ENCODE data around the gene PKN3.

The PKN3 gene

GRCh38 chr9:128683340-128684064 lies 18.8 kb upstream of the PKN3 start:
- Histone ChIP-seq H3K36me3 (ENCODE audit: control insufficient read depth, insufficient read depth, low read length) (peaks cover 5% of the 10 kb centered on the region; the same call in 1 of the 2 replicates), H3K4me3 (ENCODE audit: low read depth, low read length) (peak overlapping the region; percentile 76), H3K9me3 (ENCODE audit: control insufficient read depth, insufficient read depth, low read depth, low read length) (peaks cover 2% of the 10 kb centered on the region; the same call in 1 of the 2 replicates), H3K9ac (ENCODE audit: low read length) (peak overlapping the region; percentile 97), H3K27me3 (ENCODE audit: control insufficient read depth, insufficient read depth, low read length) (no peaks in the 10 kb centered on the region), H3K4me1 (ENCODE audit: control insufficient read depth, insufficient read depth, low read length) (peaks cover 23% of the 10 kb centered on the region), H3K27ac (ENCODE audit: low read depth, low read length) (peak overlapping the region; percentile 97)

DNA sequence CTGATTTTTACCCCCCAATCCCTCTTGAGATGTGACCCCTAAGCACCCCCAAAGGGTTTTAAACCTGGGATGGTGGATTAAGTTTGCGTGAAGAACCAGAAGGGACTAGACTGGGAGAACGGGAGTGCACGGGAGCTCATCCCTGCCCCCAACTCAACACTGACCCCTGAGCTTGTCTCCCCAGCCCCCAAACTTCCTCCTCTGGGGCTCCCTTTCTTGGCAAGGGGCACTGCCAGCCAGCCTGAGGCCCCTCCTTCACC lies 18.3 kb upstream of the PKN3 start:
- peak overlapping the region; percentile 97 for H3K9ac ChIP-seq (ENCODE audit: low read length)
- peak overlapping the region; percentile 97 for H3K27ac ChIP-seq (ENCODE audit: low read depth, low read length)
- peak overlapping the region; percentile 76 for H3K4me3 ChIP-seq (ENCODE audit: low read depth, low read length)
- H3K27me3 ChIP-seq (ENCODE audit: control insufficient read depth, insufficient read depth, low read length), result no peaks in the 10 kb centered on the region
- H3K36me3 ChIP-seq (ENCODE audit: control insufficient read depth, insufficient read depth, low read length), result peaks cover 5% of the 10 kb centered on the region; the same call in 1 of the 2 replicates
- H3K9me3 ChIP-seq (ENCODE audit: control insufficient read depth, insufficient read depth, low read depth, low read length), result peaks cover 2% of the 10 kb centered on the region; the same call in 1 of the 2 replicates
- peaks cover 23% of the 10 kb centered on the region for H3K4me1 ChIP-seq (ENCODE audit: control insufficient read depth, insufficient read depth, low read length)

GRCh38 chr9:128684325-128685199 lies 17.7 kb upstream of the PKN3 start:
- H3K9ac ChIP-seq (ENCODE audit: low read length), result peak overlapping the region; percentile 97
- H3K9me3 ChIP-seq (ENCODE audit: control insufficient read depth, insufficient read depth, low read depth, low read length), result peaks cover 2% of the 10 kb centered on the region; the same call in 1 of the 2 replicates
- peak overlapping the region; percentile 76 for H3K4me3 ChIP-seq (ENCODE audit: low read depth, low read length)
- H3K27me3 ChIP-seq (ENCODE audit: control insufficient read depth, insufficient read depth, low read length), result no peaks in the 10 kb centered on the region
- peaks cover 23% of the 10 kb centered on the region for H3K4me1 ChIP-seq (ENCODE audit: control insufficient read depth, insufficient read depth, low read length)
- H3K36me3 ChIP-seq (ENCODE audit: control insufficient read depth, insufficient read depth, low read length), result peaks cover 5% of the 10 kb centered on the region; the same call in 1 of the 2 replicates
- H3K27ac ChIP-seq (ENCODE audit: low read depth, low read length), result peak overlapping the region; percentile 97

GRCh38 chr9:128685636-128686489 lies 16.4 kb upstream of the PKN3 start:
- peaks cover 23% of the 10 kb centered on the region for H3K4me1 ChIP-seq (ENCODE audit: control insufficient read depth, insufficient read depth, low read length)
- peaks cover 13% of the 10 kb centered on the region for H3K36me3 ChIP-seq (ENCODE audit: control insufficient read depth, insufficient read depth, low read length)
- no peaks in the 10 kb centered on the region for H3K27me3 ChIP-seq (ENCODE audit: control insufficient read depth, insufficient read depth, low read length)
- H3K9me3 ChIP-seq (ENCODE audit: control insufficient read depth, insufficient read depth, low read depth, low read length), result peaks cover 2% of the 10 kb centered on the region; the same call in 1 of the 2 replicates
- peak overlapping the region; percentile 76 for H3K4me3 ChIP-seq (ENCODE audit: low read depth, low read length)
- no peak overlapping the region for H3K27ac ChIP-seq (ENCODE audit: low read depth, low read length)
- peak overlapping the region; percentile 27 for H3K9ac ChIP-seq (ENCODE audit: low read length)

GRCh38 chr9:128687453-128687852 lies 14.8 kb upstream of the PKN3 start:
- Histone ChIP-seq H3K27ac (ENCODE audit: low read depth, low read length) (no peak overlapping the region), H3K36me3 (ENCODE audit: control insufficient read depth, insufficient read depth, low read length) (peaks cover 29% of the 10 kb centered on the region), H3K4me3 (ENCODE audit: low read depth, low read length) (peak overlapping the region; percentile 63), H3K9me3 (ENCODE audit: control insufficient read depth, insufficient read depth, low read depth, low read length) (no peaks in the 10 kb centered on the region; the same call in 1 of the 2 replicates), H3K27me3 (ENCODE audit: control insufficient read depth, insufficient read depth, low read length) (no peaks in the 10 kb centered on the region), H3K4me1 (ENCODE audit: control insufficient read depth, insufficient read depth, low read length) (peaks cover 23% of the 10 kb centered on the region), H3K9ac (ENCODE audit: low read length) (no peak overlapping the region)

- Histone ChIP-seq H3K27me3 (ENCODE audit: control insufficient read depth, insufficient read depth, low read length) (no peaks in the 10 kb centered on the region), H3K9me3 (ENCODE audit: control insufficient read depth, insufficient read depth, low read depth, low read length) (no peaks in the 10 kb centered on the region), H3K27ac (ENCODE audit: low read depth, low read length) (peak within 1 kb of the TSS; percentile 94), H3K4me3 (ENCODE audit: low read depth, low read length) (peak within 1 kb of the TSS; percentile 96), H3K4me1 (ENCODE audit: control insufficient read depth, insufficient read depth, low read length) (peaks cover 23% of the 10 kb centered on the region), H3K36me3 (ENCODE audit: control insufficient read depth, insufficient read depth, low read length) (peaks cover 41% of the 10 kb centered on the region), H3K9ac (ENCODE audit: low read length) (peak within 1 kb of the TSS; percentile 95)
Measured at GRCh38 chr9:128688501-128689292, 13.6 kb upstream of the PKN3 start, which contains the start of gene SET. Gene SET (plus strand): TSS chr9:128689222. CDS start chr9:128689583, 361 bp downstream.

DNA sequence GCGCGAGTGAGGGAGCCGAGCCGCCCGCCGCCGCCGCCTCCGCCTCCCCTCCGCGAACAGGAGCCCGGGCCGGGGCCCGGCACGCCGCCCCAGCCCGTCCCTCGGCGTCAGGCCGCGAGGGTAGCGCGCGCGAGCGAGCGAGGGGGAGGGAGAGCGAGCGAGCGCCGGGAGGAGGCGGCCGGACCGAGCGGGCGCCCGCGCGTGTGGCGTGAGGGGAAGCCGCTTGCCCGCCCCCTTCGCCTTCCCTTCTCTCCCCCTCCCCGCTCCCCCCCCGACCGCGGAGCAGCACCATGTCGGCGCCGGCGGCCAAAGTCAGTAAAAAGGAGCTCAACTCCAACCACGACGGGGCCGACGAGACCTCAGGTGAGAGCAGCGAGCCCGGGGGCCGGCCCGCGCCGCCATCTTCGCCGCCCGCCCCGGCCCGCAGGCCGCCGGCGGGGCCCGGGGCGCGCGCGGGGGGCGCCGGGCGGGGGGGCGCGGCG lies 13.0 kb upstream of the PKN3 start:
- H3K36me3 ChIP-seq (ENCODE audit: control insufficient read depth, insufficient read depth, low read length), result peaks cover 48% of the 10 kb centered on the region
- peak overlapping the region; percentile 59 for H3K4me3 ChIP-seq (ENCODE audit: low read depth, low read length)
- H3K4me1 ChIP-seq (ENCODE audit: control insufficient read depth, insufficient read depth, low read length), result peaks cover 23% of the 10 kb centered on the region
- no peaks in the 10 kb centered on the region for H3K9me3 ChIP-seq (ENCODE audit: control insufficient read depth, insufficient read depth, low read depth, low read length)
- H3K27ac ChIP-seq (ENCODE audit: low read depth, low read length), result peak overlapping the region; percentile 75; the same call in 1 of the 2 replicates
- H3K27me3 ChIP-seq (ENCODE audit: control insufficient read depth, insufficient read depth, low read length), result no peaks in the 10 kb centered on the region
- H3K9ac ChIP-seq (ENCODE audit: low read length), result peak overlapping the region; percentile 80

DNA sequence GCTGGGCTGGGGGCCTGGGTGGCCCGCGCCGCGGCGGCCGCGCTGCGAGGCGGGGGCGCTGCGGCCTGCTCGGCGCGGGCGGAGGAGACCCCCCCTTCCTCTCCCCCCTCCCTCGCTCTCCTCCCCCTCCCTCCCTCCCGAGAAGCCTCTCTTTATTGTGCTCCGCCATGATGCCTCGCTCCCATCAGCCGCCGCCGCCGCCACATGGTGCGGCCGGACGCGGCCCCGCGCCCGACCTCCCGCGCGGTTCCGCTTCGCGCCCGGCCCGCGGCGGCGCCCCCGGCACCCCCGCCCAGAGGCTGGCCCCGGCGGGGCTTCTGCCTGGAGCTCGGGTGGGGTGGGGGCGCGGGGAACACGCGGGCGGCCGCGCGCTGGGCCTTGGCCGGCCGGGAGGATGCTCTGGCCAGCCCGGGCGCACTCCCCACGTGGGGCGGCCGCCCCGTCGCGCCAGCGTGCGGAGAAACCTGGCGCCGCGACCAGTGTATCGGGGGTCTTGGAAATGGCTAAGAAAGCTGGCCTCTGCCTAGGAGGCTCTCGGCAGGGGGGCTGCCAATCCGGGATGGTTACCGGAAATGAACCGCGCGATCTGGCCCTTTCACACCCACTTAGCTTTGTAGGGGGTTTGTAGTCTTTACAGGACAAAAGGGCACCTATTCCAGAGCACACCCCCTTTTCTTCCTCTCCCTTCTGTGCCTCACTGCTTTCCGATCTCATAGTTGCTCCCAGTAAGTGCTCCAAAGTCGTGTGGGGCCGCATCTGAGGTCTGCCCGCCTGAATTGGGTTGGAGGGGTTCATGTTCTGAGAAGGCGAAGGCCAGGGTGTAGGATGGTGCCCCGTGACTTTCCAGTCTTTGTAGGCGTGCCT lies 12.3 kb upstream of the PKN3 start:
- Histone ChIP-seq H3K36me3 (ENCODE audit: control insufficient read depth, insufficient read depth, low read length) (peaks cover 51% of the 10 kb centered on the region), H3K4me3 (ENCODE audit: low read depth, low read length) (peak overlapping the region; percentile 96), H3K27ac (ENCODE audit: low read depth, low read length) (peak overlapping the region; percentile 94), H3K27me3 (ENCODE audit: control insufficient read depth, insufficient read depth, low read length) (no peaks in the 10 kb centered on the region), H3K9me3 (ENCODE audit: control insufficient read depth, insufficient read depth, low read depth, low read length) (no peaks in the 10 kb centered on the region), H3K9ac (ENCODE audit: low read length) (peak overlapping the region; percentile 95), H3K4me1 (ENCODE audit: control insufficient read depth, insufficient read depth, low read length) (peaks cover 21% of the 10 kb centered on the region)

- H3K4me1 ChIP-seq (ENCODE audit: control insufficient read depth, insufficient read depth, low read length), result peaks cover 17% of the 10 kb centered on the region
- peak overlapping the region; percentile 96 for H3K4me3 ChIP-seq (ENCODE audit: low read depth, low read length)
- H3K36me3 ChIP-seq (ENCODE audit: control insufficient read depth, insufficient read depth, low read length), result peaks cover 51% of the 10 kb centered on the region
- no peaks in the 10 kb centered on the region for H3K27me3 ChIP-seq (ENCODE audit: control insufficient read depth, insufficient read depth, low read length)
- peak overlapping the region; percentile 95 for H3K9ac ChIP-seq (ENCODE audit: low read length)
- peak overlapping the region; percentile 94 for H3K27ac ChIP-seq (ENCODE audit: low read depth, low read length)
- H3K9me3 ChIP-seq (ENCODE audit: control insufficient read depth, insufficient read depth, low read depth, low read length), result no peaks in the 10 kb centered on the region
Measured at GRCh38 chr9:128690684-128691034, 11.6 kb upstream of the PKN3 start.
